ENCODE data around the gene TEX261.

- TF ChIP-seq POLR2A (IDR thresholded peaks at IDR 0.05) (no peak), CTCF (IDR thresholded peaks at IDR 0.05) (no peak)
Observed at GRCh38 chr2:70981421-70981820, 13.3 kb downstream of the TEX261 start.

All from testis (tissue), 2 donors.